Stimulated activated naive CD8-positive, alpha-beta T cell treated with anti-CD3 and anti-CD28 coated beads, Interleukin-15, Interleukin-2, amounts not matched to agents 100 U/mL and 50 U/mL, for 24 hours (primary cell): ENCODE measurements around the gene ASCC2.
"Not testable (repeated sequence)": the region's sequence is repeated elsewhere in the genome, so short reads cannot be mapped to it uniquely, and the experiment has no call there.

Source experiments
- ATAC-seq: fragments of 150-1000 bp; cut with Tn5 transposase; one replicate; pipeline ENCODE4 v1.10.0; 2021
- DNase-seq: peaks from one replicate; pipeline ENCODE4 v3.0.0; 2021

The ASCC2 gene, protein sequence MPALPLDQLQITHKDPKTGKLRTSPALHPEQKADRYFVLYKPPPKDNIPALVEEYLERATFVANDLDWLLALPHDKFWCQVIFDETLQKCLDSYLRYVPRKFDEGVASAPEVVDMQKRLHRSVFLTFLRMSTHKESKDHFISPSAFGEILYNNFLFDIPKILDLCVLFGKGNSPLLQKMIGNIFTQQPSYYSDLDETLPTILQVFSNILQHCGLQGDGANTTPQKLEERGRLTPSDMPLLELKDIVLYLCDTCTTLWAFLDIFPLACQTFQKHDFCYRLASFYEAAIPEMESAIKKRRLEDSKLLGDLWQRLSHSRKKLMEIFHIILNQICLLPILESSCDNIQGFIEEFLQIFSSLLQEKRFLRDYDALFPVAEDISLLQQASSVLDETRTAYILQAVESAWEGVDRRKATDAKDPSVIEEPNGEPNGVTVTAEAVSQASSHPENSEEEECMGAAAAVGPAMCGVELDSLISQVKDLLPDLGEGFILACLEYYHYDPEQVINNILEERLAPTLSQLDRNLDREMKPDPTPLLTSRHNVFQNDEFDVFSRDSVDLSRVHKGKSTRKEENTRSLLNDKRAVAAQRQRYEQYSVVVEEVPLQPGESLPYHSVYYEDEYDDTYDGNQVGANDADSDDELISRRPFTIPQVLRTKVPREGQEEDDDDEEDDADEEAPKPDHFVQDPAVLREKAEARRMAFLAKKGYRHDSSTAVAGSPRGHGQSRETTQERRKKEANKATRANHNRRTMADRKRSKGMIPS

DNA sequence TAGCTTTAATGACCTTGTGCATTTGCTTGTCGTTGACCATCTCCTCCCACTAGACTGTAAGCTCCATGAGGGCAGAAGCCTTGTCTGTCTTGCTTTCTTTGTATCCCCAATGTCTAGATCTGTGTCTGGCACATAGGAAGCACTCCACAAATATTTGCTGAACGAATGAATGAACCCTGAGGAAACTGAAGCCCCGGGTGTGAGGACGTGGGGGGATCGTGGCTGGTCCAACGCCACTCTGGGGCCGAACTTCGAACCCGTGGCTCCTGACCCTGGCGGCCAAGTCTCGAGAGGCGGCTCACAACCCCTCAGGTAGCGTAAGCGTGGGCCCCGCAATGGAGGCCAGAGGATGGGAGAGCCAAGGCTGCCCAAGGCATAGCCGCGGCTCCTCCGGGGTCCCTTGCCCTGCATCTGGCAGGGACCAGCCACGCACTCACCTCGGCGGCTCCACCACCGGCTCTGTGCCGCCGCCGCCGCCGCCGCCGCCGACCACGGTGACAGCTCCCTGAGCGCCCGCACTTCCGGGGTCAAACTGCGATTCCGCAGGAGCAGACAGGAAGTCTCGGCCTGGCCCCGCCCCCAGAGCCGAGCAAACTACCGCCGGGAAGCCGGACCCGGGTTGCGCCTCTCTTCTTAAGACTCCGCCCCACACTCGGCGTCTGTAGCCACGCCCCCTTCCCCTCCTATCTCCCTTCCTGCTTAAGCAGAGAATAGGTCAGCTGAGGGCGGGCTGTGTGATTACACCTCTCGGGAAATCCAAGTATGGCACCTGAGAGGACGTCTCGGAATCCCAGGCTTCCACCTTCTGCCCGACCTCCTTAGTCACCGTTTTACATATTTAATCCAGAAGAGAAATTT, at the start of gene ASCC2:
ASCC2 (minus strand) TSS at position 534 of the 858 bp plus-strand sequence. CDS start 5,949 bp downstream, outside the sequence.
- ATAC-seq = peak; percentile 99
- peak; percentile 100 for DNase-seq

DNA sequence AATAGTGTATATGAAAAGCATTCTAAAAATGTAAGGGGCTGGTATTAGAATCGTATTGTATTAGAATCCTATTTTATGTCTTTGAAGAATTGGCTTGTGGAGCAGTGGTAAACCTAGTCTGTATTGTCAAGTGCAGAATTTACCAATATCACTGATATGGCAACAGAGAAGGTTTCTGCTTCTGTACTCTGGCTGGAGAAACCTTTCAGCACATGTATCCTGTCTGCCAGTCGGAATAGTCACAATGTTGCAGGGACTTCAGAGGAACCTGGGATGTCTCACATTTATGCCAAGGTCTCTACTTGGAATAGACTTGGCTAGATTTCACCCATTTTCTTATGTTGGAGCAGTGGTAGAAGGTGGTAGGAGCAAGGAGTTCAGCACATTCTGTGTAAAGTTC, 49.3 kb upstream of the ASCC2 start:
- DNase-seq (no peak), ATAC-seq (no peak)

DNA sequence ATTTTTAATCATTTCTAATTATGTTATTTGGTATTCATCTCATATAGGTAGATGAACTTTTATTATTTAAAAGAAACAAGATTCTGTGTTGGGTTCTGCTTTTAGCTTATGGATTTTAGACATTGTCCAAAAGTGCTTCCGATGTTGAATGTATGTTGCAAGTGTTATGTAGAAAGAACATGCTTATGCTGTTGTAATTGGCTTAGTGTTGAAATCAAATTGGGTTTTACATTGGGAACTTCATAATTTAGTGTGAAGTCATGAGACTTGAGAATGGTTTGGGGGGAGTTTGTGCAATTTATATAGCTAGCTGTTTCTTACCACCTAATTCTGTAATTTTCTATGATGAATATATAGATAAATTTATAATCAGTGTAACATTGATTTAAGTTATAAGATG, 48.5 kb upstream of the ASCC2 start:
- no peak for DNase-seq
- ATAC-seq = no peak

DNA sequence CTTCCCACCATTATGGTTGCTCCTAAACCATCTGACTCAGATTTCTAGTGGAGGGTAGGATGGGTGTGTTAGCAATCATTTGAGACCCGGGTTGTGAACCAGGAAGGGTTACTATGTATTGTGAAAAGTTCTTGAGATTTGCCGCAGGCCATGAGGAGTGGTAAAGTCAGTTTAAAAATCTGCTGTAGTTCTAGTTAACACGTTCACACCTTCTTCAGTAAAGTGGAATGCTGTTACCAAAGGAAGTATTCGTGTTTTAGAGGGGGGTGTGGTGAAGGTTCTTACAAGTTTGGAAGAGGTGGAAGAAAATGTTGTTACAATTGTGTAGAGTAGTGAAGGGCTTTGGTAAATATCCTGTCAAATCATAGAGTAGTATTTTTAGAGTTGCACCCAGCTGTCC, 47.5 kb upstream of the ASCC2 start:
- ATAC-seq = no peak
- DNase-seq = no peak

DNA sequence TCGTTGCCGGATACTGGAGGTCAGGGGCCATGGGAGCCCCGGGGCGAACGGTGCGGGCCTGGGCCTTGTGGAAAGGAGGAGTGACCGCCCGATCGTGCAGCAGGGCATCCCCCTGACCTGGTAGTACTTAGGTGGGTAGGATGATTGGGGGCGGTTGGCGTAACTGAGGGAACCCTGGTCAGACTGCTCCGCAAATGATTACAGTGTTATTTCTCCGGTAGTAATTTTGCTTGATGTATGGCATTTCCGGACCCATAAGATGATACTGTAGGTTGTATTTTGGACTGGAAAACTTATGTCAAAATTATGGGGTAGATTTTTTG, 45.7 kb upstream of the ASCC2 start:
- no peak for DNase-seq
- no peak for ATAC-seq

DNA sequence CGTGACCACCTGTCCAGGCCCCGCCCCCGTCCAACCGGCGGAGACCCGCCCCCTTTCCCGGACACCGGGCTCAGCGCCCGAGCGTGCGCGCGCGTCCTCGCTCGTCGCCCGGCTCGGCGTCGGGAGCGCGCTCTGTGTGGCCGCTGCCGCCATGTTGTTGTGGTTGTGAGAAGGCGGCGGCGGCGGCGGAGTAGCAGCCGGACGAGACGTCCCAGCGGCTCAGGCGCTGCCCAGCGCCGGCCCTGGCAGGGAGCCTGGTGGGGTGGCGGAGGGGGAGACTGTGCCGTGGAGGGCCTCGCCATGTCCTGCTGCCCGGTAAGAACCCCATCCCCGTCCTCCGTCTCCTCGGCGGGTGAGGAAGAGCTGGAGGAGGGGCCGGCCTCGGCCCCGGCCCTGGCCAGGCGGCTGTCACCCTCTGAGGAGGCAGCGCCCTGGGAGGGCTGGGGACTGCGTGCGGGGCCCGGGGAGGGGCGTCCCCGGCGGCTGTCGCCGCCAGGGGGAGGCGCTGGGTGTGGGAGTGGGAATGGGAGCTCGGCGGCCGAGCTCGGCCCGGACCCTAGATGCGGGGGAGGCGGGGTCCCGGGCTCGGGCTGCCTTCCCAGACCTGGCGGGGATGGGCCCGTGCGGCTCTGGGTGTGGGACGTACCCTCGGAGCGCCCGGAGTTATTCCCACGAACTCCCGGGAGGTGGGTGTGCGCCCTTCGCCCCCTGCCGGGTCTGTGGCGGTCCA, 45.1 kb upstream of the ASCC2 start, which contains the start of gene MTMR3:
MTMR3 (plus strand) TSS at position 130 of the 730 bp plus-strand sequence. CDS start 87,886 bp downstream, outside the sequence.
- DNase-seq (peak; percentile 97), ATAC-seq (peak; percentile 85)

DNA sequence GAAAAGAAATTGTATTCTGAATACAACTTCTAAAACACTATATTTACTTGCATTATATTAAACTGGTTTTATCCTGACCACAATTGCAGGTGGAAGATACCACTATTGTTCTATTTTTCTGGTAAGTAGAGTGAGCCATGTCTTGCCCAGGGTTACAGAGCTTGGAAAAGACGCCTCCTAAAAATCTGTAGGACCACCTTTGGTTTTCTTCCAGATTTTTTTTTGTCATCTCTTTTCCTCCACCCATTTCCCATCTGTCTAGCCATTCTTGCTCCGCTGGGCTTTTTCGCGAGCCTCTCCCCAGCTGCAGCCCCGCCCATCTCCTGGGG, 44.6 kb upstream of the ASCC2 start:
- ATAC-seq = no peak
- DNase-seq = no peak

DNA sequence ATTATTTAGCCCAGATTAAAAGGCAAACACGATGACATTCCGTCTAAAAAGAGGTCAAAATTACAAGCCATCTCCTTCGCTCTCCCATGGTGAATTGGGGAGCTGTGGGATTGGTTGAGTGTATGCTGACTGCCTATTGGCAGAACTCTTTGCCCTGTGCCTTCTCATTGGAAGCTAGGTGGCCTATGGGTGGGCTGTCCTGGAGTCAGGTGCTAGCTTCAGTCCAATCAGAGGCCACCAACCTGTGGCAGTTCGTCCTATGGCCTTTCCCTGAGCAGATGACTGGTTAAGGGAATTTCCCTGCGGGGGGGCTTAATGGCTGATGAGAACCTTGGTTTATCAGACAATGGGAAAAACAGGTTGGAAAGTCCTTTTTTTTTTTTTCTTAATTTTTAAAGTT, 41.7 kb upstream of the ASCC2 start:
- ATAC-seq (no peak), DNase-seq (peak; percentile 22)

DNA sequence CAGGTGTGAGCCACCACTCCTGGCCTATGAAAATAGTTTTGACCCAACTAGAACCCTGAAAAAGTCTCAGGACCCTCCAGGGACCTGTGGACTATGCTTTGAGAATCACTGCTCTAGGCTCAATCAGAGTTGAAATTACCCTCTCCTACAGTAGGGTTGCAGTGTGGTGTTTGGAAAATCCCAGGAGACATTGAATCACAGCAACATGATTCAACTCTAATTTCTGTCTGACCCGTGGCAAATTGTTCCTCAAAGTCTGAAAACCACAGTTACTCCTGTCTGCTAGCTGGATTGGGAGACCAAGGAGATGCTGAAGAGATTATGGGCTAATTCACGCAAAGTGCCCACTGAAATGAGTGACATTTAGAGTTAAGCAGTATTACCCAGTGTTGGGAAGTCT, 39.5 kb upstream of the ASCC2 start:
- DNase-seq = no peak
- ATAC-seq = no peak

DNA sequence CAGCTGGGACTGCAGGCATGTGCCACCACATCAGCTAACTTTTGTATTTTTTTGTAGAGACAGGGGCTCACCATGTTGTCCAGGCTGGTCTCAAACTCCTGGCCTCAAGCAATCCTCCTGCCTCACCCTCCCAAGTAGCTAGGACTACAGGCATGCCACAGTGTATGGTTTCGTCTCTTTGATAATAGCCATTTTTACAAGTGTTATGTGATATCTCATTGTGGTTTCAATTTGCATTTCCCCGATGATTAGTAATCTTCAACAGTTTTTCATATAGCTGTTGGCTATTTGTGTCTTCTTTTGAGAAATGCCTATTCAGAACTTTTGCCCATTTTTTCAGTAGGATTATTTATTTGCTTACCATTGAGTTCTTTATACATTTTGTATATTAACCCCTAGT, 35.9 kb upstream of the ASCC2 start:
- DNase-seq (no peak), ATAC-seq (no peak)

DNA sequence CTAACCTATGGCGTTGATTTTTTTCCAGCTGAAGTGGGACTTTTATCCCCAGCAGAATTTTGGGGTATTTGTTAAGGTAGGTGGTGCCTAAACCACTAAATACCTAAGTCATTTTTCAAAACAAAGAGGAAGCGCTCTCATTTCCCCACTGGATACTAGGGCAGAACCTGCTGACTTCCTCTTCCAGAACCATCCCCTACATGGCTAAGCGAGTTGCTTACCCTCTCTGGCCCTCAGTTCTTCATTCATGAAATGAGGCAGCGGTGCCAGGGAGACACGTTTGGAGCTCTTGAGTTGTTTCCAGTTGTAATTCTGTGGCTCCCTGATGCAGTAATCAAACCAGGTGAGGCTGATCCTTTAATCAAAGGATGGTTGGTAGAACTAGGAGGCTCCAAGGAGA, 34.9 kb upstream of the ASCC2 start:
- ATAC-seq (no peak), DNase-seq (no peak)

DNA sequence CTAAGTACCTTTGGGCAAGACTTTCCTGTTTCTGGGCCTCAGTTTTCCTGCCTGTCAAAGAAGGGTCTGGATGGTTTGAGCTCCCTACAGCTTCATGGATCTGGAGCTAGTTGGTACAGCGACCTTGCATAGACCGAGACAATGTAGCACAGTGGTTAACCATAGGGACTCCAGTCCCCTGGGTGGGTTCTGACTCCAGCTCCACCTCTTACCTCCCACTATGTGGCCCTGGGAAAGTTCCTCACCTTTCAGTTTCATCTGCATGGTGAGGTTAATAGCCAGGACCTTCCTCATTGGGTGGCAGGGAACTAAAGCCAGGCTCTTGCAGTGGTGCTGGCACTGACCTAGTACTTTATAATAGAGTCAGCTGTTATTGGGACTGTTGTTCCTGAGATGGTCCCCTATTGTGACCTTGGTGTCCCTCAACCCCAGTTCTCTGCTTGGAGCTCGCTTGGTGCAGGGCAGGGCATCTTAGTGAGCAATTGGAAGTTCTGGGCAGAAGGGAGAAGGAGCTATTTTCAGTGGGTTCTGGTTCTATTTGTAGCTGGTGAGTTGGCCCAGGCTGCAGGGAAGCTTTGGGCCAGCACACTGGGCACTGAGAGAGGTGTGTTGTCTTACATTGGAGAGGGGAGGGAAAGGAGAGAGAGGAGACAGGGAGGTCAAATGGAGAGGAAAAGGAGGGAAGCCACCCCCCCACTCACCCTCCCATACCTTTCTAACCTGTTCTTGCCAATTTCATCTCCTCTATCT, 34.2 kb upstream of the ASCC2 start:
- ATAC-seq = no peak

DNA sequence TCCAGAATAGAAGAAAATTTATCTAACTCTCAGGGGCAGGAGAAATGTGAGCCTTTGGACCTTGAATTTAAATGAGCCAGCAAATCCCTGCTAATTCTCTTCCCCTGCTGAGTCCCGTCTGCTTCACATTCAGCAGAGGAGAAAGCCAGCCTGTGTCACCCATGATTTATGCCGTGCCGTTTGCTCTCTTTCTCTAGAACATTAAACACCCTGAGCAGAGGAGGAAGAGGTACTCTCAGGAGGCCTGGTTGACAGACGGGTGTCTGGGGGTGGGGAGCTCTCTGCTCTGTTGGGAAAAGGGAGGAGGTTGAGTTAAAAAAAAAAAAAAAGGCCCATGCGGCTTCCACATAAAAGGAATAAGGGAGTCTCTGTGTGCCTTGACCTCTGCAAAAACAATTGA, 33.6 kb upstream of the ASCC2 start:
- ATAC-seq = no peak
- no peak for DNase-seq

More for the DNA sequence above, 34.2 kb upstream of the ASCC2 start:
- no peak for DNase-seq

DNA sequence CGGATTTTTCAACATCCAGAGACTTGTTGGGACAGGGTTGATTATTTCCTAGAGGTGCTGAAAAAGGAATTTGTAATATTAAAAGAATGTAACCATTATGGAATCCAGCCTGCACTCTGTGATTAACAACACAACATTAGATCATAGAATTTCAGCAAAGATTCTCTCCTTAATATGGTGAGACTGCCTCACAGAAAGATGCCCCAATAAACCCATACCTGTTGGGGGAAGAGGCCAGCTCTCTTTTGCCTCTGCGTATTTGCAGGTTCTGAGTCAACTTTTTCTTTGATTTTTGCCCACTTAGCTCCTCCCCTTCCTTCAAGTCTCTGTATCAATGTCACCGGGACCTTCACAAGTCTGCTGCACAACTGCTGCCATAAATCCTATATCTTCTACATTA, 32.5 kb upstream of the ASCC2 start:
- DNase-seq (no peak), ATAC-seq (no peak)

DNA sequence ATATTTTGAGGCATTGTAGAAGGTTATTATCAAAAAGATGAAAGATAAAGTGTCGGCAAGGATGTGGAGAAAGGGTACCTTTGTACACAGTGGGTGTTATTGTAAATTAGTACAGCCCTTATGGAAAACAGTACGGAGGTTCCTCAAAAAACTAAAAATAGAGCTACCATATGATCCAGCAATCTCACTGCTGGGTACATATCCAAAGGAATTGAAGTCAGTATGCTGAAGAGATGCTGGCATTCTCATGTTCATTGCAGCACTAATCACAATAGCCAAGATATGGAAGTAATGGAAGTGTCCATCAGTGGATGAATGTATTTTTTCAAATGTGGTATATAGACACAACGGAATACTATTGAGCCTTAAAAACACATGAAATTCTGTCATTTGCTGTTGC, 29.8 kb upstream of the ASCC2 start:
- ATAC-seq (no peak), DNase-seq (no peak)

DNA sequence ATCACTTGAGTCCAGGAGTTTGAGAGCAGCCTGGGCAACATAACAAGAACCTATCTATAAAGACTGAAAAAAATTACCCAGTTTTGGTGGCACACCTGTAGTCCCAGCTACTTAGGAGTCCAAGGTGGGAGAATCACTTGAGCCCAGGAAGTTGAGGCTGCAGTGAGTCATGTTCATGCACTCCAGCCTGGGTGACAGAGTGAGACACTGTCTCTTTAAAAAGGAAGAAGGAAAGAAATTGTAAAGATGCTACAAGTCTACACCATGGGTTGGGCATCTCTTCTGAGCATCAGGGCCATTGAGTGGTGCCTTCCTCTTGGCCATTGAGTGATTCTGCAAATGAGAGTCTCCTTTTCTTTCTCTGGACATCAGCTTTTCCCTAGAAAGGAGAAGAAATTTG, 29.2 kb upstream of the ASCC2 start:
- DNase-seq (no peak), ATAC-seq (no peak)

DNA sequence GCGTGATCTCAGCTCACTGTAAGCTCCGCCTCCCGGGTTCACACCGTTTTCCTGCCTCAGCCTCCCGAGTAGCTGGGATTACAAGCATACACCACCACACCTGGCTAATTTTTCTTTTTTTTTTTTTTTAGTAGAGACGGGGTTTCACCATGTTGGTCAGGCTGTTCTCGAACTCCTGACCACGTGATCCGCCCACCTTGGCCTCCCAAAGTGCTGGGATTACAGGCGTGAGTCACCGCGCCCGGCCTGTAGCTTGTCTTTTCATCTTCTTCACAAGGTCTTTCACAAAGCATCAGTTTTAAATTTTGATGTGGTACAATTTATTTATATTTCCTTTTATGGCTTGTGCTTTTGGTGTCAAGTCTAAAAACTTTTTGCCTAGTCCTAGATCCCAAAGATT, 27.5 kb upstream of the ASCC2 start:
- not testable (repeated sequence) for DNase-seq, ATAC-seq

DNA sequence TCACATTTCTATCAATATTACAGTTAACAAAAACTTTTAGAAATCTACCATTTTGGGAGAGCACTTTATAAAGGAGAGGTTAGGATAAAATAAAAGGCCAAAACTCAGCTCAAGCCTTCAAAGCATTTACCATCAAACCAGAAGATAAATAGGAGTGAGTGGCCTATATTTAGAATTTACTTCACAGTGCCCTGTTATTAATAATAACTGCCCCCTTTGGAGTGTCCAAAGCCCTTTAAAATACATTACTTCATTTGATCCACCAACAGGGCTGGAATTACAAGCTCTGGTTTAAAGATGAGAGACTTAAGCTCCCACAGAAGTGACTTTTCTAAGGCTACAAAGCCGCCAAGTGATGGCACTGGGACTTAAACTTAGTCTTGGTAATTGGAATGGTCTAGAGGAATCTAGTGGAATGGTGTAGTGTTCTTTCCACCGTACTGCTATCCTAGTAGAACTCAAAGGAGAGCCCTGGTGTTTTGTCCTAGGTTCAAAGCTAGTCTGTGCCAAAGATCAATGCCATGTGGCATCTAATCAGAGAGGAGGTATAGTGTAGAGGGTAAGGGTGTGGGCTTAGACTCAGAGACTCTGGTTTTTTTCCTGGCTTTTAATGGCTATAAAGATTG, 23.7 kb upstream of the ASCC2 start:
- ATAC-seq = no peak

DNA sequence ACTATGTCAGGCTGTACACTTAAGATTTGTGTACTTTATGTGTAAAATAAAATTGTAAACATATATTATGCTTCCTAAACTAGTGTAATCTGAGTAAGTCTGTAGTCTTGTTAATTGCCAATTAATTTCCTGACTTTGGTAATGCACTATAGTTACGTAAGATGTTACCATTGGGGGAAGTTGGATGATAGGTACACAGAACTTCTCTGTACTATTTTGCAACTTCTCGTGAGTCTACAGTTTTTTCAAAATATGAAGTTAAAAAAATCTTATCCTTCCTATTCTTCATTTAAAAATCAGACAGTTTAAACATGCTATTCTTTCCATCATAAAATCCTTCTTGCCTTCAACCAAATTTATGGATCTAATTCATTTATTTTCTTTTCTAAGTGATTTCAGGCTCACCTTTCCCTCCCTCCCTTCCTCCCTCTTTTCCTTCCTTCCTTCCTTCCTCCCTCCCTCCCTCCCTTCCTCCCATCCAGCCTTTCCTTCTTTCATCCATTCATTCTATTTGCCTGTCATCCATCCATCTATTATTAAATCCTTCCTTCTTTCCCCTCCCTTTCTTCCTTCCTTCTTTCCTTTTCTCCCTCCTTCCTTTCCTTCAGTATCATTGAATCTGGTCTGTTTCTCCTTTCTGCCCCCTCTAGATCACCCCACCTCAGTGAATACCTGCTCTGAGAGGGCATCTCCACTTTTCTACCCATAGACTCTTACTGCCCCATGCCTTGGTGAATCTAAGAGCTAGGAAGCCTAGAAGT, 22.1 kb upstream of the ASCC2 start:
- ATAC-seq = no peak
- DNase-seq = no peak

More for the DNA sequence above, 23.7 kb upstream of the ASCC2 start:
- no peak for DNase-seq

DNA sequence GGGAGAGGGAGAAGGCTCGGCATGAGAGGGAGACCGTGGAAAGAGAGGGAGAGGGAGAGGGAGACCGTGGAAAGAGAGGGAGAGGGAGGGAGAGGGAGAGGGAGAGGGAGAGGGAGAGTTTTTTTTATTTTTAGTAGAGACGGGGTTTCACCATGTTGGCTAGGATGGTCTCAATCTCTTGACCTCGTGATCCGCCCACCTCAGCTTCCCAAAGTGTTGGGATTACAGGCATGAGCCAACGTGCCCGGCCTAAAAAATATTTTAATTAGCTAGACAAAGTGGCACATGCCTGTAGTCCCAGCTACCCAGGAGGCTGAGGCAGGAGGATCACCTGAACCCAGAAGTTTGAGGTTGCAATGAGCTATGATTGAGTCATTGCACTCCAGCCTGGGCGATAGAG, 21.0 kb upstream of the ASCC2 start:
- ATAC-seq, DNase-seq: not testable (repeated sequence)
